HG03442 (cell line): ENCODE results near the gene BRK1.
"Not testable (repeated sequence)": the region's sequence is repeated elsewhere in the genome, so short reads cannot be mapped to it uniquely, and the experiment has no call there.

Experiments
- ATAC-seq: cut with Tn5 transposase; IDR thresholded peaks from one replicate; pipeline ENCODE4 v1.9.1; 2021; ENCODE audit warnings: mild to moderate bottlenecking, moderate library complexity; ENCODE audit not compliant: unreplicated experiment

Gene BRK1

GRCh38 chr3:10142707-10143560 lies 27.5 kb downstream of the BRK1 start:
- ATAC-seq: no peak

- ATAC-seq: no peak
Observed at GRCh38 chr3:10145685-10146084, 30.2 kb downstream of the BRK1 start.

- no peak for ATAC-seq
Observed at GRCh38 chr3:10149226-10149625, 33.8 kb downstream of the BRK1 start.

- ATAC-seq: no peak
Observed at GRCh38 chr3:10150987-10151386, 35.5 kb downstream of the BRK1 start.

- no peak for ATAC-seq
Observed at GRCh38 chr3:10154335-10155122, 39.1 kb downstream of the BRK1 start.

GRCh38 chr3:10155123-10155472 lies 39.6 kb downstream of the BRK1 start:
- ATAC-seq: no peak

- no peak for ATAC-seq
Observed at GRCh38 chr3:10155658-10156057, 40.2 kb downstream of the BRK1 start.

GRCh38 chr3:10157031-10157430 lies 41.6 kb downstream of the BRK1 start:
- no peak for ATAC-seq

GRCh38 chr3:10158555-10158954 lies 43.1 kb downstream of the BRK1 start:
- ATAC-seq: not testable (repeated sequence)

- no peak for ATAC-seq
Observed at GRCh38 chr3:10160346-10160745, 44.9 kb downstream of the BRK1 start.

GRCh38 chr3:10160925-10161324 lies 45.5 kb downstream of the BRK1 start:
- no peak for ATAC-seq

GRCh38 chr3:10162185-10162584 lies 46.7 kb downstream of the BRK1 start:
- no peak for ATAC-seq

GRCh38 chr3:10164201-10164545 lies 48.7 kb downstream of the BRK1 start:
- ATAC-seq: not testable (repeated sequence)

GRCh38 chr3:10164546-10165393 lies 49.3 kb downstream of the BRK1 start, which contains the start of gene IRAK2:
IRAK2 (plus strand) TSS chr3:10164919; CDS start chr3:10164955, 36 bp downstream.
- peak; percentile 85 for ATAC-seq

GRCh38 chr3:10166213-10166604 lies 50.7 kb downstream of the BRK1 start:
- no peak for ATAC-seq

GRCh38 chr3:10169000-10169496 lies 53.6 kb downstream of the BRK1 start:
- ATAC-seq: no peak

GRCh38 chr3:10170915-10171478 lies 55.5 kb downstream of the BRK1 start:
- ATAC-seq: no peak

- no peak for ATAC-seq
Observed at GRCh38 chr3:10173095-10173925, 57.8 kb downstream of the BRK1 start.

GRCh38 chr3:10173926-10174435 lies 58.5 kb downstream of the BRK1 start:
- no peak for ATAC-seq

GRCh38 chr3:10175334-10175733 lies 59.9 kb downstream of the BRK1 start:
- ATAC-seq: not testable (repeated sequence)
